B cell (primary cell): ENCODE data around the gene MAML3. TPM values are rescaled to one million over a fixed set of nuclear protein-coding genes. Genes with fewer than 3 reads are reported as not detected.

Experiments
- ATAC-seq: fragments of 200-7000 bp; cut with Tn5 transposase; one replicate; pipeline ENCODE4 v1.10.0; 2021; ENCODE audit warnings: low read depth, mild to moderate bottlenecking, moderate number of reproducible peaks, moderate library complexity
- CTCF ChIA-PET: fragments of 350-600 bp; sonication (Branson Sonifier 250); formaldehyde crosslinking; loops from one replicate; lab custom pipeline; 2021; ENCODE audit warnings: antibody characterized with exemption, inconsistent platforms; lab: Charles Lee
- POLR2A ChIA-PET: fragments of 350-600 bp; sonication (Branson Sonifier 250); formaldehyde crosslinking; loops from one replicate; lab custom pipeline; 2021; ENCODE audit warnings: antibody characterized with exemption; lab: Charles Lee
- DNase-seq: peaks from one replicate; pipeline ENCODE4 v3.0.0; 2013
- H2AFZ ChIP-seq: 2 replicates; pipeline ENCODE4 v1.6.1; 2012; ENCODE audit warnings: mild to moderate bottlenecking, low read depth, low read length; ENCODE audit not compliant: insufficient read depth, poor library complexity, severe bottlenecking
- H3K27ac ChIP-seq, 2 donors: 1 replicate in 1 of 2; 2 replicates in 1 of 2; pipeline ENCODE4 v1.5.1; 2012 to 2013; ENCODE audit warnings: low read length in 2 of 2, mild to moderate bottlenecking in 2 of 2, moderate library complexity in 1 of 2
- H3K27me3 ChIP-seq, 4 experiments: fragments of 200-600 bp in 1 of 4; sonication (generic) in 1 of 4; replicated peaks in 1 of 4; 1 replicate in 2 of 4; 2 replicates in 2 of 4; pipeline versions ENCODE4 v1.6.1 to v1.7.0; 2013 to 2016; ENCODE audit warnings: low read length in 3 of 4, mild to moderate bottlenecking in 2 of 4, mixed read lengths in 1 of 4, moderate library complexity in 1 of 4; ENCODE audit not compliant: insufficient read depth in 4 of 4, control insufficient read depth in 3 of 4; ENCODE audit errors: control extremely low read depth in 1 of 4
- H3K36me3 ChIP-seq, 2 experiments: replicated peaks in 1 of 2; 1 replicate in 1 of 2; 2 replicates in 1 of 2; pipeline versions ENCODE4 v1.6.1 to v1.7.1; 2013; ENCODE audit warnings: low read length in 1 of 2; ENCODE audit not compliant: insufficient read depth in 2 of 2, control insufficient read depth in 1 of 2; ENCODE audit errors: control extremely low read depth in 1 of 2, extremely low read depth in 1 of 2
- H3K4me1 ChIP-seq, 2 donors: fragments of 200-600 bp in 1 of 2; sonication (generic) in 1 of 2; 1 replicate in 1 of 2; 2 replicates in 1 of 2; pipeline versions ENCODE4 v1.5.1 to v1.6.1; 2013 to 2017; ENCODE audit warnings: low read length in 2 of 2; ENCODE audit not compliant: control insufficient read depth in 2 of 2, insufficient read depth in 2 of 2
- H3K4me2 ChIP-seq: replicated peaks from 2 replicates; pipeline ENCODE3; 2012; ENCODE audit warnings: mild to moderate bottlenecking, low read depth, low read length; ENCODE audit not compliant: poor library complexity, severe bottlenecking
- H3K4me3 ChIP-seq, 5 experiments: fragments of 200-600 bp in 1 of 5; sonication (generic) in 1 of 5; 1 replicate in 3 of 5; 2 replicates in 2 of 5; pipeline versions ENCODE4 v1.5.1 to v1.7.0; 2011 to 2016; ENCODE audit warnings: low read length in 4 of 5, mild to moderate bottlenecking in 4 of 5, low read depth in 2 of 5, control low read depth in 1 of 5, moderate library complexity in 1 of 5; ENCODE audit not compliant: insufficient read depth in 1 of 5; ENCODE audit errors: control extremely low read depth in 1 of 5, extremely low read depth in 1 of 5
- H3K79me2 ChIP-seq: fragments of 200-600 bp; sonication (generic); one replicate; pipeline ENCODE4 v1.6.0; 2016; ENCODE audit warnings: low read length; ENCODE audit not compliant: control insufficient read depth, insufficient read depth
- H3K9ac ChIP-seq: fragments of 200-600 bp; sonication (generic); 2 replicates; pipeline ENCODE4 v1.6.1; 2017; ENCODE audit warnings: mild to moderate bottlenecking, low read length, moderate library complexity
- H3K9me3 ChIP-seq, 3 donors: one replicate each; pipeline versions ENCODE4 v1.6.1 to v1.7.1; 2013; ENCODE audit warnings: low read length in 2 of 3; ENCODE audit not compliant: control insufficient read depth in 2 of 3, insufficient read depth in 1 of 3; ENCODE audit errors: control extremely low read depth in 1 of 3
- H4K20me1 ChIP-seq: 2 replicates; pipeline ENCODE4 v1.6.0; 2012; ENCODE audit warnings: mild to moderate bottlenecking, low read length; ENCODE audit not compliant: insufficient read depth, control insufficient read depth, poor library complexity, severe bottlenecking
- H3K27ac Mint-ChIP-seq: one replicate; pipeline ENCODE4 v1.8.0; 2021; ENCODE audit warnings: mixed read lengths
- H3K27me3 Mint-ChIP-seq: one replicate; pipeline ENCODE4 v1.8.0; 2021; ENCODE audit warnings: mixed read lengths
- H3K4me1 Mint-ChIP-seq: one replicate; pipeline ENCODE4 v1.8.0; 2021; ENCODE audit warnings: mixed read lengths
- H3K4me3 Mint-ChIP-seq: one replicate; pipeline ENCODE4 v1.8.0; 2021; ENCODE audit warnings: mixed read lengths
- H3K9me3 Mint-ChIP-seq: one replicate; pipeline ENCODE4 v1.8.0; 2022; ENCODE audit warnings: mixed read lengths; ENCODE audit not compliant: insufficient read depth
- EZH2 ChIP-seq: IDR thresholded peaks from 2 replicates; pipeline ENCODE4 v1.6.1; 2012; ENCODE audit warnings: borderline replicate concordance, low read depth, mild to moderate bottlenecking, moderate library complexity, low read length; ENCODE audit not compliant: insufficient read depth, poor library complexity, severe bottlenecking
- WGBS: methylation state at CpG from one replicate; pipeline ENCODE4 v1.1.5; 2013; ENCODE audit warnings: missing lambda C conversion rate; ENCODE audit not compliant: insufficient coverage; 5-methylcytosine and 5-hydroxymethylcytosine counted together
- intact Hi-C: fragments of 100-400 bp; cut with micrococcal nuclease; formaldehyde crosslinking; loops from one replicate; pipeline ENCODE4 v1.10.0; 2022
- polyA plus RNA-seq: library from polyadenylated mRNA; depleted of rRNA; stranded (reverse); fragments of >200 nt; gene quantifications from 2 replicates; pipeline ENCODE4 v1.2.3, GENCODE V29; 2012
- total RNA-seq, 2 donors: library from RNA; stranded (reverse); fragments of 120-200 nt in 1 of 2; gene quantifications; 1 replicate in 1 of 2; 2 replicates in 1 of 2; pipeline versions ENCODE4 v1.2.3 to v1.2.4, GENCODE V29; 2013 to 2022
- TF ChIP-seq, protein P1 (sequence below): fragments of 200-600 bp; IDR thresholded peaks from one replicate; pipeline ENCODE4 v1.8.0; 2022; ENCODE audit warnings: antibody characterized with exemption, mild to moderate bottlenecking

Gene MAML3
- total and polyA plus RNA-seq, 2 donors (not counting 1 experiment from before 2014, with no cell fraction given), result 0.94 to 5.3 TPM

DNA sequence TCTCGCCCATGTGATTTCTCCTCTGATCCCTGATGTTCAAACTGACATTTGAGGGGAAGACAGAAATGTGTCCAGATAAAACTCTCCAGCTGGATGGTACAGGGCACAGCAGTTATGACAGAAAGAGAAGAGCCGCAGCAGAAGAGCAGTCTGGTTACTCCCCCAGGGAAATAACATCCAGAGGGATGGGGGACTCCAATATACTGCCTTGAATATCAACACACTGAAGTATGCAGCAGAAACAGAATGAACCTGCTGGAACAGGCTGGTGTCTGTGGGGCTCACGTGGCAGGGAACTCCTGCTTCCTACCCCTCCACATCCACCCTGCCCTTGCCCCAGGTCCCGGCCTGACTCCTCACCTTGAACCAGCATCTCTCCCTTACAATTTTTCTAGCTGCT, 394.9 kb downstream of the MAML3 start:
- Histone ChIP-seq H3K9ac (no peak overlapping the region), H3K27ac (no peak overlapping the region), H3K4me1 (peaks cover 22 to 26% of the 10 kb centered on the region in 2 donors), H2AFZ (no peak overlapping the region), H3K36me3 (no peaks in the 10 kb centered on the region), H3K27me3 (peaks cover 0 to 4% (median 0%) of the 10 kb centered on the region in 4 experiments), H3K79me2 (no peaks in the 10 kb centered on the region), H3K4me3 (no peak overlapping the region), H3K4me2 (no peak overlapping the region), H3K9me3 (no peaks in the 10 kb centered on the region), H4K20me1 (no peaks in the 10 kb centered on the region)
- Mint-ChIP-seq H3K27ac (no peak overlapping the region), H3K4me1 (peaks cover 25% of the 10 kb centered on the region), H3K27me3 (peaks cover 12% of the 10 kb centered on the region), H3K9me3 (no peaks in the 10 kb centered on the region), H3K4me3 (no peak overlapping the region)
- no peak for DNase-seq
- POLR2A ChIA-PET, result no interaction called here
- CTCF ChIA-PET, result no interaction called here
- no peak for ATAC-seq
- 80% methylated on average over 1 of the region's 4 CpGs for WGBS
- TF ChIP-seq, protein P1, sequence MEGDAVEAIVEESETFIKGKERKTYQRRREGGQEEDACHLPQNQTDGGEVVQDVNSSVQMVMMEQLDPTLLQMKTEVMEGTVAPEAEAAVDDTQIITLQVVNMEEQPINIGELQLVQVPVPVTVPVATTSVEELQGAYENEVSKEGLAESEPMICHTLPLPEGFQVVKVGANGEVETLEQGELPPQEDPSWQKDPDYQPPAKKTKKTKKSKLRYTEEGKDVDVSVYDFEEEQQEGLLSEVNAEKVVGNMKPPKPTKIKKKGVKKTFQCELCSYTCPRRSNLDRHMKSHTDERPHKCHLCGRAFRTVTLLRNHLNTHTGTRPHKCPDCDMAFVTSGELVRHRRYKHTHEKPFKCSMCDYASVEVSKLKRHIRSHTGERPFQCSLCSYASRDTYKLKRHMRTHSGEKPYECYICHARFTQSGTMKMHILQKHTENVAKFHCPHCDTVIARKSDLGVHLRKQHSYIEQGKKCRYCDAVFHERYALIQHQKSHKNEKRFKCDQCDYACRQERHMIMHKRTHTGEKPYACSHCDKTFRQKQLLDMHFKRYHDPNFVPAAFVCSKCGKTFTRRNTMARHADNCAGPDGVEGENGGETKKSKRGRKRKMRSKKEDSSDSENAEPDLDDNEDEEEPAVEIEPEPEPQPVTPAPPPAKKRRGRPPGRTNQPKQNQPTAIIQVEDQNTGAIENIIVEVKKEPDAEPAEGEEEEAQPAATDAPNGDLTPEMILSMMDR, result no peak
- TF ChIP-seq EZH2, result no peak
- intact Hi-C loops, result no loop called here

DNA sequence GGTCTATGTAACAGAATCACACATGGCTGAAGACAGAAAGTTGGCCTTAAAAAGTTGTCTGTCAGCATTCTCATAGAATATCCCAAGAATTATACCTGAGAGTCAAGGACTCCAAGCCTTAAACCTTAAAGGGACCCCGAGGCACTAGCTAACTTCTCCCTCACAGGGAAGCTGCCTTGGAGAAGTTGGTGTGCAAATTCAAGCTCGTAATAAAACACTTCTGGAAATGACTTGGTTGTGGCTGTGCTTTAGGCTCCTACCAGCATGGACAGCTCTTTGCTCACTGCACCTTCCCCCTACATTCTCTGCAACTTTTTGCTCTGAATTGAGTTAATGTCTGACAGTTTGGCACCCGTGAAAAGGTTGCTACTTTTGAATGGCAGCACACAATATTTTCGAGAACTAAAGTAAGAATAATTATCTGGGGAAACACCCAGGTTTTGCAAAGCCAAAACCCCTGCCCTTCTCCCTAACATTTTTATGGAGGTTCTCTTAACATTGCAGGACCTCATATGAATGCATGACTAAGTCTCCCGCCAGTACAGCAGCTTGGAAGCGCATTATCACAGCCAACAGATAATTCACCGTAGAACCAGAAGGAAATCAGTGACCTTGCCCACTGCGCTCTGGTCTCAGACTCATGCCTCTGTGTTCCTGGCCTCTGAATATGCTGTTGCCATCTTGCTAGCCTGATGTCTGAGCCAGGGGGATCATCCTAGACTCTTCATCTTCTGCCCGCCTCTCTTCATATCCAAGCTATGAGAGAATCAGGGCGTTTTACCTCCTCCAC, 397.4 kb downstream of the MAML3 start:
- 97% methylated on average over 6 of the region's 10 CpGs for WGBS
- no peak overlapping the region for H3K4me2 ChIP-seq
- no peak overlapping the region for H3K9ac ChIP-seq
- CTCF ChIA-PET, result no interaction called here
- Mint-ChIP-seq H3K4me1 (peaks cover 3% of the 10 kb centered on the region), H3K4me3 (no peak overlapping the region), H3K27ac (no peak overlapping the region), H3K27me3 (peaks cover 7% of the 10 kb centered on the region), H3K9me3 (no peaks in the 10 kb centered on the region)
- H3K36me3 ChIP-seq, result no peaks in the 10 kb centered on the region
- H3K27ac ChIP-seq, result no peak overlapping the region
- no peak overlapping the region for H3K4me3 ChIP-seq
- intact Hi-C loops, result no loop called here
- POLR2A ChIA-PET, result no interaction called here
- DNase-seq (no peak), ATAC-seq (no peak)
- H3K27me3 ChIP-seq, result no peaks in the 10 kb centered on the region
- peaks cover 2 to 3% of the 10 kb centered on the region in 2 donors for H3K4me1 ChIP-seq
- no peak overlapping the region for H2AFZ ChIP-seq
- TF ChIP-seq, protein P1, result no peak
- no peak for TF ChIP-seq EZH2
- H4K20me1 ChIP-seq, result no peaks in the 10 kb centered on the region
- no peaks in the 10 kb centered on the region for H3K79me2 ChIP-seq
- H3K9me3 ChIP-seq, result no peaks in the 10 kb centered on the region
